Osteoblast (primary cell): Measurements from ENCODE around the gene TUBB8B. TPM values are rescaled to one million over a fixed set of nuclear protein-coding genes. Genes with fewer than 3 reads are reported as not detected.
"Not testable (repeated sequence)": the region's sequence is repeated elsewhere in the genome, so short reads cannot be mapped to it uniquely, and the experiment has no call there.

Experiments
- DNase-seq: peaks from one replicate; pipeline ENCODE4 v3.0.0; 2011; ENCODE audit warnings: low spot score, mixed read lengths; ENCODE audit not compliant: insufficient read length; ENCODE audit errors: missing footprints
- H2AFZ ChIP-seq: 2 replicates; pipeline ENCODE4 v1.6.0; 2011; ENCODE audit warnings: mild to moderate bottlenecking, low read length
- H3K27ac ChIP-seq: 2 replicates; pipeline ENCODE4 v1.5.1; 2011; ENCODE audit warnings: mild to moderate bottlenecking, low read depth, low read length, moderate library complexity
- H3K27me3 ChIP-seq: 2 replicates; pipeline ENCODE4 v1.6.0; 2012; ENCODE audit warnings: mild to moderate bottlenecking, control low read depth, inconsistent platforms, low read length, moderate library complexity; ENCODE audit not compliant: insufficient read depth
- H3K36me3 ChIP-seq: 2 replicates; pipeline ENCODE4 v1.5.1; 2011; ENCODE audit warnings: mild to moderate bottlenecking, low read length, control low read depth, moderate library complexity; ENCODE audit not compliant: insufficient read depth
- H3K4me1 ChIP-seq: 2 replicates; pipeline ENCODE4 v1.5.1; 2011; ENCODE audit warnings: mild to moderate bottlenecking, low read length, control low read depth, moderate library complexity; ENCODE audit not compliant: insufficient read depth
- H3K4me2 ChIP-seq: 2 replicates; pipeline ENCODE4 v1.6.0; 2011; ENCODE audit warnings: mild to moderate bottlenecking, low read length; ENCODE audit not compliant: insufficient read depth
- H3K4me3 ChIP-seq: fragments of 200-600 bp; sonication (generic); 3 replicates; pipeline ENCODE4 v1.5.1; 2012; ENCODE audit warnings: mild to moderate bottlenecking, low read length, inconsistent platforms; ENCODE audit not compliant: insufficient read depth
- H3K79me2 ChIP-seq: 2 replicates; pipeline ENCODE4 v1.6.0; 2012; ENCODE audit warnings: mild to moderate bottlenecking, low read length, control low read depth, inconsistent platforms; ENCODE audit not compliant: insufficient read depth
- H3K9me3 ChIP-seq: 2 replicates; pipeline ENCODE4 v1.5.1; 2011; ENCODE audit warnings: low read depth, low read length, control low read depth
- H4K20me1 ChIP-seq: 2 replicates; pipeline ENCODE4 v1.6.0; 2012; ENCODE audit warnings: mild to moderate bottlenecking, low read length, control low read depth; ENCODE audit not compliant: insufficient read depth
- small RNA-seq: library from RNA; depleted of rRNA; stranded (forward); fragments of <200 nt; gene quantifications from one replicate; pipeline ENCODE3, GENCODE V24; 2012
- total RNA-seq: library from RNA; depleted of rRNA; stranded (reverse); fragments of >200 nt; gene quantifications from 2 replicates; pipeline ENCODE4 v1.2.3, GENCODE V29; 2012

The TUBB8B gene
- total RNA-seq, 1 donor: not detected

- H3K36me3 ChIP-seq, H4K20me1 ChIP-seq, DNase-seq, H3K4me1 ChIP-seq, H3K9me3 ChIP-seq, H3K4me3 ChIP-seq, H2AFZ ChIP-seq, H3K79me2 ChIP-seq, H3K4me2 ChIP-seq, H3K27ac ChIP-seq, H3K27me3 ChIP-seq: not testable (repeated sequence)
Observed at GRCh38 chr18:11383-12274, 37.8 kb downstream of the TUBB8B start.

- H4K20me1 ChIP-seq, H3K4me1 ChIP-seq, H3K27me3 ChIP-seq, H3K4me2 ChIP-seq, H3K79me2 ChIP-seq, H3K27ac ChIP-seq, H3K36me3 ChIP-seq, H3K4me3 ChIP-seq, H3K9me3 ChIP-seq, DNase-seq, H2AFZ ChIP-seq: not testable (repeated sequence)
Observed at GRCh38 chr18:10624-11184, 38.7 kb downstream of the TUBB8B start.

GRCh38 chr18:9937-10336 is 39.5 kb downstream of the TUBB8B start:
- not testable (repeated sequence) for DNase-seq, H2AFZ ChIP-seq

More at GRCh38 chr18:9937-10336, 39.5 kb downstream of the TUBB8B start:
- H3K4me2 ChIP-seq, H3K4me1 ChIP-seq, H3K36me3 ChIP-seq, H4K20me1 ChIP-seq, H3K4me3 ChIP-seq, H3K27me3 ChIP-seq, H3K79me2 ChIP-seq, H3K9me3 ChIP-seq, H3K27ac ChIP-seq: not testable (repeated sequence)

Small RNA genes lying within 50 kb of the gene (small RNA-seq; reads per million reads assigned to genes)
- gene AP001005.2: not detected

Other genes with a start within 250 kb of the TUBB8B start
- 21.4 and 24.8 TPM in 2 replicates for gene USP14, start 108.9 kb upstream of the TUBB8B start, total RNA-seq
- gene THOC1, start 218.4 kb upstream of the TUBB8B start, total RNA-seq: 43.1 and 52.5 TPM in 2 replicates